ENCODE data around the gene TECRL. TPM values are rescaled to one million over a fixed set of nuclear protein-coding genes. Genes with fewer than 3 reads are reported as not detected.

The TECRL gene
- total RNA-seq, 4 donors from 2014 or later = not detected

- no peak for TF ChIP-seq CTCF (IDR thresholded peaks at IDR 0.05)
- TF ChIP-seq POLR2A (IDR thresholded peaks at IDR 0.05) = no peak
- intact Hi-C loops (cut with DNase I; ENCODE audit: low total_unique reads) = no loop called here
- DNase-seq (ENCODE audit: low spot score in 2 of 2) = no peak
- no peak overlapping the region for H3K4me3 ChIP-seq (ENCODE audit: low read depth, poor library complexity, severe bottlenecking)
- WGBS, 2 donors = 50% methylated on average over 1 of the region's 1 CpG; no CpG with 5 or more reads in 1 of the 2 donors
These were observed 24.7 kb downstream of the TECRL start for GRCh38 chr4:64384237-64385203.

- TF ChIP-seq CTCF (IDR thresholded peaks at IDR 0.05) (no peak), POLR2A (IDR thresholded peaks at IDR 0.05) (no peak)
- no peak overlapping the region for H3K4me3 ChIP-seq (ENCODE audit: low read depth, poor library complexity, severe bottlenecking)
- 60 to 66% methylated on average over 1 of the region's 1 CpG for WGBS, 2 donors
- intact Hi-C loops (cut with DNase I; ENCODE audit: low total_unique reads) = no loop called here
- no peak for DNase-seq (ENCODE audit: low spot score in 2 of 2)
These were observed 40.5 kb downstream of the TECRL start for GRCh38 chr4:64368741-64369140.

GRCh38 chr4:64361399-64361740 lies 47.9 kb downstream of the TECRL start:
- no peak for DNase-seq (ENCODE audit: low spot score in 2 of 2)
- H3K4me3 ChIP-seq (ENCODE audit: low read depth, poor library complexity, severe bottlenecking) = no peak overlapping the region
- intact Hi-C loops (cut with DNase I; ENCODE audit: low total_unique reads) = no loop called here
- TF ChIP-seq CTCF (IDR thresholded peaks at IDR 0.05) (no peak), POLR2A (IDR thresholded peaks at IDR 0.05) (no peak)

GRCh38 chr4:64360664-64361398 lies 48.4 kb downstream of the TECRL start:
- intact Hi-C loops (cut with DNase I; ENCODE audit: low total_unique reads) = no loop called here
- H3K4me3 ChIP-seq (ENCODE audit: low read depth, poor library complexity, severe bottlenecking) = no peak overlapping the region
- no peak for DNase-seq (ENCODE audit: low spot score in 2 of 2)
- 93% methylated on average over 8 of the region's 8 CpGs for WGBS, 2 donors
- TF ChIP-seq CTCF (IDR thresholded peaks at IDR 0.05) (no peak), POLR2A (IDR thresholded peaks at IDR 0.05) (no peak)

GRCh38 chr4:64359489-64359888 lies 49.8 kb downstream of the TECRL start:
- TF ChIP-seq CTCF (IDR thresholded peaks at IDR 0.05) (no peak), POLR2A (IDR thresholded peaks at IDR 0.05) (no peak)
- no peak for DNase-seq (ENCODE audit: low spot score in 2 of 2)
- H3K4me3 ChIP-seq (ENCODE audit: low read depth, poor library complexity, severe bottlenecking) = no peak overlapping the region
- intact Hi-C loops (cut with DNase I; ENCODE audit: low total_unique reads) = no loop called here
- WGBS, 2 donors = 44 to 46% methylated on average over 3 of the region's 3 CpGs

Measured in lower leg skin (tissue), 4 donors.